Panc1 (cell line): Measurements from ENCODE around the gene ZNF578.
"Not testable (repeated sequence)": the region's sequence is repeated elsewhere in the genome, so short reads cannot be mapped to it uniquely, and the experiment has no call there.

Experiments used
- TF ChIP-seq, protein P1 (sequence below): fragments of 450-650 bp; IDR thresholded peaks from 2 replicates; pipeline ENCODE4 v1.5.1; 2017; ENCODE audit warnings: mild to moderate bottlenecking
- TF ChIP-seq, protein P2 (sequence below), 2 experiments: IDR thresholded peaks; 2 replicates each; pipeline ENCODE4 v1.6.1; 2011 to 2012; ENCODE audit warnings: low read depth in 2 of 2, control low read depth in 1 of 2, low read length in 1 of 2, mild to moderate bottlenecking in 1 of 2, moderate library complexity in 1 of 2; ENCODE audit not compliant: insufficient read depth in 1 of 2

DNA sequence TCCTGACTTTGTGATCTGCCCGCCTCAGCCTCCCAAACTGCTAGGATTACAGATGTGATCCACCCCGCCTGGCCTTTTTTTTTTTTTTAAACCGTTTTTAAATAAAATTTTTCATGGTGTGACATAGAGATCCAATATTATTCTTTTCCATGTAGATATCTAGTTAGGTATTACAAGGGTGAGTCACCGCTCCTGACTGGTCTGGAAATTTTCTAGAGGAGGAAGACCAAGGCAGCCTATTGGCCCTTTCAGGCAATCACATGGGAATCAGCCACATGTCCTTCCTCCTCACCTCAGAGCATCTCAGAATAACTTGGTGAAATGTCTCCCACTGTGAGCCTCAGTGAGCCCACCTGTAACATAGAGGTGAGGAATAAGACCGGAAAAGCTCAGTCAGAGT is 87.8 kb downstream of the ZNF578 start:
- TF ChIP-seq, protein P1, sequence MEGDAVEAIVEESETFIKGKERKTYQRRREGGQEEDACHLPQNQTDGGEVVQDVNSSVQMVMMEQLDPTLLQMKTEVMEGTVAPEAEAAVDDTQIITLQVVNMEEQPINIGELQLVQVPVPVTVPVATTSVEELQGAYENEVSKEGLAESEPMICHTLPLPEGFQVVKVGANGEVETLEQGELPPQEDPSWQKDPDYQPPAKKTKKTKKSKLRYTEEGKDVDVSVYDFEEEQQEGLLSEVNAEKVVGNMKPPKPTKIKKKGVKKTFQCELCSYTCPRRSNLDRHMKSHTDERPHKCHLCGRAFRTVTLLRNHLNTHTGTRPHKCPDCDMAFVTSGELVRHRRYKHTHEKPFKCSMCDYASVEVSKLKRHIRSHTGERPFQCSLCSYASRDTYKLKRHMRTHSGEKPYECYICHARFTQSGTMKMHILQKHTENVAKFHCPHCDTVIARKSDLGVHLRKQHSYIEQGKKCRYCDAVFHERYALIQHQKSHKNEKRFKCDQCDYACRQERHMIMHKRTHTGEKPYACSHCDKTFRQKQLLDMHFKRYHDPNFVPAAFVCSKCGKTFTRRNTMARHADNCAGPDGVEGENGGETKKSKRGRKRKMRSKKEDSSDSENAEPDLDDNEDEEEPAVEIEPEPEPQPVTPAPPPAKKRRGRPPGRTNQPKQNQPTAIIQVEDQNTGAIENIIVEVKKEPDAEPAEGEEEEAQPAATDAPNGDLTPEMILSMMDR, result not testable (repeated sequence)
- TF ChIP-seq, protein P2, sequence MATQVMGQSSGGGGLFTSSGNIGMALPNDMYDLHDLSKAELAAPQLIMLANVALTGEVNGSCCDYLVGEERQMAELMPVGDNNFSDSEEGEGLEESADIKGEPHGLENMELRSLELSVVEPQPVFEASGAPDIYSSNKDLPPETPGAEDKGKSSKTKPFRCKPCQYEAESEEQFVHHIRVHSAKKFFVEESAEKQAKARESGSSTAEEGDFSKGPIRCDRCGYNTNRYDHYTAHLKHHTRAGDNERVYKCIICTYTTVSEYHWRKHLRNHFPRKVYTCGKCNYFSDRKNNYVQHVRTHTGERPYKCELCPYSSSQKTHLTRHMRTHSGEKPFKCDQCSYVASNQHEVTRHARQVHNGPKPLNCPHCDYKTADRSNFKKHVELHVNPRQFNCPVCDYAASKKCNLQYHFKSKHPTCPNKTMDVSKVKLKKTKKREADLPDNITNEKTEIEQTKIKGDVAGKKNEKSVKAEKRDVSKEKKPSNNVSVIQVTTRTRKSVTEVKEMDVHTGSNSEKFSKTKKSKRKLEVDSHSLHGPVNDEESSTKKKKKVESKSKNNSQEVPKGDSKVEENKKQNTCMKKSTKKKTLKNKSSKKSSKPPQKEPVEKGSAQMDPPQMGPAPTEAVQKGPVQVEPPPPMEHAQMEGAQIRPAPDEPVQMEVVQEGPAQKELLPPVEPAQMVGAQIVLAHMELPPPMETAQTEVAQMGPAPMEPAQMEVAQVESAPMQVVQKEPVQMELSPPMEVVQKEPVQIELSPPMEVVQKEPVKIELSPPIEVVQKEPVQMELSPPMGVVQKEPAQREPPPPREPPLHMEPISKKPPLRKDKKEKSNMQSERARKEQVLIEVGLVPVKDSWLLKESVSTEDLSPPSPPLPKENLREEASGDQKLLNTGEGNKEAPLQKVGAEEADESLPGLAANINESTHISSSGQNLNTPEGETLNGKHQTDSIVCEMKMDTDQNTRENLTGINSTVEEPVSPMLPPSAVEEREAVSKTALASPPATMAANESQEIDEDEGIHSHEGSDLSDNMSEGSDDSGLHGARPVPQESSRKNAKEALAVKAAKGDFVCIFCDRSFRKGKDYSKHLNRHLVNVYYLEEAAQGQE (IDR thresholded peaks at IDR 0.05; ENCODE audit: insufficient read depth in 1 of 2, low read depth in 2 of 2, low read length in 1 of 2), result not testable (repeated sequence)
